ENCODE data around the gene EEFSEC. TPM values are rescaled to one million over a fixed set of nuclear protein-coding genes. Genes with fewer than 3 reads are reported as not detected.

Gene EEFSEC
- total RNA-seq, 4 donors from 2014 or later, result 9.1 to 17.4 (median 15.8) TPM

- DNase-seq (ENCODE audit: extremely low spot score), result no peak
- WGBS, result 90% methylated on average over 10 of the region's 18 CpGs
Measured at GRCh38 chr3:128409624-128410581, 256.6 kb downstream of the EEFSEC start.

GRCh38 chr3:128410669-128411573 is 257.6 kb downstream of the EEFSEC start:
- no peak overlapping the region for H3K27ac ChIP-seq (replicated peaks in 1 of 4)
- no peak overlapping the region for H3K4me3 ChIP-seq
- intact Hi-C loops (cut with DNase I), result no loop called here
- no peaks in the 10 kb centered on the region for H3K4me1 ChIP-seq
- 89% methylated on average over 16 of the region's 29 CpGs for WGBS
- TF ChIP-seq EP300 (IDR thresholded peaks at IDR 0.05) (no peak), CTCF (IDR thresholded peaks at IDR 0.05) (no peak), POLR2A (IDR thresholded peaks at IDR 0.05; ENCODE audit: low read depth) (no peak), POLR2AphosphoS5 (IDR thresholded peaks at IDR 0.05) (no peak)
- DNase-seq (ENCODE audit: extremely low spot score), result no peak
- peaks cover 0 to 20% (median 7%) of the 10 kb centered on the region in 4 donors for H3K36me3 ChIP-seq
- H3K9me3 ChIP-seq, result no peaks in the 10 kb centered on the region
- H3K27me3 ChIP-seq, result no peaks in the 10 kb centered on the region

More at GRCh38 chr3:128409624-128410581, 256.6 kb downstream of the EEFSEC start:
- H3K9me3 ChIP-seq, result no peaks in the 10 kb centered on the region
- no peaks in the 10 kb centered on the region for H3K4me1 ChIP-seq
- H3K27ac ChIP-seq (replicated peaks in 1 of 4), result no peak overlapping the region
- intact Hi-C loops (cut with DNase I), result no loop called here
- no peak overlapping the region for H3K4me3 ChIP-seq
- TF ChIP-seq CTCF (IDR thresholded peaks at IDR 0.05) (no peak), POLR2A (IDR thresholded peaks at IDR 0.05; ENCODE audit: low read depth) (no peak), POLR2AphosphoS5 (IDR thresholded peaks at IDR 0.05) (no peak), EP300 (IDR thresholded peaks at IDR 0.05) (no peak)
- peaks cover 0 to 20% (median 7%) of the 10 kb centered on the region in 4 donors for H3K36me3 ChIP-seq
- no peaks in the 10 kb centered on the region for H3K27me3 ChIP-seq

GRCh38 chr3:128411574-128412064 is 258.3 kb downstream of the EEFSEC start:
- H3K9me3 ChIP-seq, result no peaks in the 10 kb centered on the region
- DNase-seq (ENCODE audit: extremely low spot score), result no peak
- WGBS, result 77% methylated on average over 18 of the region's 18 CpGs
- peaks cover 0 to 20% (median 7%) of the 10 kb centered on the region in 4 donors for H3K36me3 ChIP-seq
- no peak overlapping the region for H3K4me3 ChIP-seq
- H3K4me1 ChIP-seq, result no peaks in the 10 kb centered on the region
- H3K27me3 ChIP-seq, result no peaks in the 10 kb centered on the region
- no peak overlapping the region for H3K27ac ChIP-seq (replicated peaks in 1 of 4)
- TF ChIP-seq POLR2A (IDR thresholded peaks at IDR 0.05; ENCODE audit: low read depth), result no peak
- no peak for TF ChIP-seq POLR2AphosphoS5 (IDR thresholded peaks at IDR 0.05)
- no peak for TF ChIP-seq CTCF (IDR thresholded peaks at IDR 0.05)
- TF ChIP-seq EP300 (IDR thresholded peaks at IDR 0.05), result no peak
- intact Hi-C loops (cut with DNase I), result no loop called here

GRCh38 chr3:128412180-128413002 is 259.1 kb downstream of the EEFSEC start:
- H3K9me3 ChIP-seq, result no peaks in the 10 kb centered on the region
- H3K36me3 ChIP-seq, result peaks cover 0 to 19% (median 7%) of the 10 kb centered on the region in 4 donors
- WGBS, result 88% methylated on average over 4 of the region's 15 CpGs
- no peaks in the 10 kb centered on the region for H3K4me1 ChIP-seq
- H3K27ac ChIP-seq (replicated peaks in 1 of 4), result no peak overlapping the region
- intact Hi-C loops (cut with DNase I), result no loop called here
- no peak overlapping the region for H3K4me3 ChIP-seq
- H3K27me3 ChIP-seq, result no peaks in the 10 kb centered on the region
- DNase-seq (ENCODE audit: extremely low spot score), result no peak
- TF ChIP-seq EP300 (IDR thresholded peaks at IDR 0.05) (no peak), POLR2AphosphoS5 (IDR thresholded peaks at IDR 0.05) (no peak), POLR2A (IDR thresholded peaks at IDR 0.05; ENCODE audit: low read depth) (no peak), CTCF (IDR thresholded peaks at IDR 0.05) (no peak)
